GM15510 (cell line): ENCODE data around the gene GKN1.

ENCODE experiments used
- POLR2A ChIP-seq: IDR thresholded peaks from 3 replicates; pipeline ENCODE4 v1.6.1; 2011; ENCODE audit warnings: borderline replicate concordance; ENCODE audit not compliant: insufficient read length; ENCODE audit errors: extremely low read depth

The GKN1 gene

GRCh38 chr2:69013840-69014821 lies 39.7 kb downstream of the GKN1 start:
- no peak for TF ChIP-seq POLR2A

- TF ChIP-seq POLR2A = no peak
These were observed 42.6 kb downstream of the GKN1 start for GRCh38 chr2:69017080-69017479.

- TF ChIP-seq POLR2A = no peak
These were observed 43.4 kb downstream of the GKN1 start for GRCh38 chr2:69017835-69018234.

GRCh38 chr2:69018678-69019095 lies 44.3 kb downstream of the GKN1 start:
- no peak for TF ChIP-seq POLR2A

GRCh38 chr2:69020496-69021426 lies 46.3 kb downstream of the GKN1 start:
- TF ChIP-seq POLR2A = no peak

- TF ChIP-seq POLR2A = no peak
These were observed 47.3 kb downstream of the GKN1 start for GRCh38 chr2:69021727-69022126.

- no peak for TF ChIP-seq POLR2A
These were observed 48.1 kb downstream of the GKN1 start for GRCh38 chr2:69022548-69022947.

GRCh38 chr2:69023236-69023635 lies 48.8 kb downstream of the GKN1 start:
- no peak for TF ChIP-seq POLR2A

GRCh38 chr2:69026026-69026425 lies 51.6 kb downstream of the GKN1 start:
- TF ChIP-seq POLR2A = no peak

GRCh38 chr2:69026691-69027459 lies 52.4 kb downstream of the GKN1 start:
- no peak for TF ChIP-seq POLR2A
